RCC 7860 (cell line): ENCODE results near the gene RNF144A.

ENCODE experiments used
- DNase-seq: peaks from one replicate; pipeline ENCODE4 v3.0.0-alpha.2; 2015; ENCODE audit warnings: low spot score
- FAIRE-seq: peaks from 2 replicates; lab custom pipeline; 2012; peaks lifted over from hg19 to GRCh38; lab: Jason Lieb, UNC

RNF144A gene

DNA sequence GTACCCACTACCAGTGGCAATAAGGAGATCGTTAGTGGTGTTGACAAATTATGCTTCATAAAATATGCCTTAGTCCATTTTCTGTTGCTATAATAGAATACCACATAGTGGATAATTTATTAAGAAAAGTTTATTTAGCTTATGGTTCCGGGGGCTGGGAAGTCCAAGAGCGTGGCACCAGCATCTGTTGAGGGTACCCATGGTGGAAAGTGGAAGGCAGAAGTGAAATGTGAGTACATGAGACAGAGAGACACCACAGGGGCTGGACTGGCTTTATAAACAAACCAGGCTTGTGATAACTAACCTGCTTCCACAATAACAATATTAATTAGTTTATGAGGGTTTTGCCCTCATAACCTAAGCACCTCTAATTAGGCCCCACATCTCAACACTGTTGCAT, 146.6 kb downstream of the RNF144A start:
- FAIRE-seq: no peak
- no peak for DNase-seq

DNA sequence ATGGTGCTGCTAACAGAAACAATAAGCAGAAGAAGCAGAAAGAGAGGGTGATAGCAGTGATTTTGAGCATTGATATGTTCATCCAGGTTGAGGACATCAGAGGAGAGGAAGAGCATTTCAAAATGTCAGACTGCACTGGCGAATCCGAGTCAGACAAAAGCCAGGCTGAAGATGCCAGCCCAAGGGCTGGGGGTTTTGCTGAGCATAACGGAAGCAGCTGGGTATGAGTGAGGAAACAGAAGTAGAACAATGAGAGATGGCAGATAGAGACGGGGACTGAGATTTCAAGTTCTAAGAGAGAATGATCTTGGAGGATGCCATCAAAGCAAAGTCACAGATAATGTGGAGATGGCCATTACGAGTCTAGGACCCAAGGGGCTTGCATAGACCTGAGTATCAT, 151.2 kb downstream of the RNF144A start:
- DNase-seq (no peak), FAIRE-seq (no peak)

DNA sequence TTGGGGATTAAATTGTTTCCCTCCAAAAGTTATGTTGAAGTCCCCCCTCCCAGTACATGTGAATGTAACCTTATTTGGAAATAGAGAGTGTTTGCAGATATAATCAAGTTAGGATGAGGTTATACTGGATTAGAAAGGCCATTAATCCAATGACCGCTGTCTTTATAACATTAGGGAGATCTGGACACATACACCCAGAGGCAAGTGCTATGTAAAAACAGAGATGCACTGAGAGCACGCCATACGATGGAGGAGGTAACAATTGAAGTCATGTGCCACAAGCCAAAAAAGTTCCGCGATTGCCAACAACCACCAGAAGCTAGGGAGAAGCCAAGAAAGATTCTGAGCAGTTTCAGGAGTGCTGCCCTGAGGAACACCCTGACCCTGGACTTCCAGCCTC, 153.3 kb downstream of the RNF144A start:
- no peak for FAIRE-seq
- DNase-seq: no peak

DNA sequence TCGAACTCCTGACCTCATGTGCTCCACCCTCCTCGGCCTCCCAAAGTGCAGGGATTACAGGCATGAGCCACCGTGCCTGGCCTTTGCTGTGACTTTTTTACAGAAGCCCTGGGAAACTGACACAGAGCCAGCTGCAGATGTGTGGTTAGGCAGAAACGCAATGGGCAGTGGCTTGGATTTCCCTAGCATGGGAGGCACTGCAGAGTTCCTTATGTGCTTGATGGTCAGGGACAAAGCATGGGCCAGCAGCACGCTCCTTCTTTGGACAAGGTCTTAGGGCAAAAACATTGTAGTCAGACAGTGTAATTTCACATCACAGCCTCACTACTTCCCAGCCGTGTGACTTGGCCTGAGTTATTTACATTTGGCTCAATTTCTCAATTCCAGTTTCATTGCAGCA, 153.9 kb downstream of the RNF144A start:
- FAIRE-seq: no peak
- no peak for DNase-seq

DNA sequence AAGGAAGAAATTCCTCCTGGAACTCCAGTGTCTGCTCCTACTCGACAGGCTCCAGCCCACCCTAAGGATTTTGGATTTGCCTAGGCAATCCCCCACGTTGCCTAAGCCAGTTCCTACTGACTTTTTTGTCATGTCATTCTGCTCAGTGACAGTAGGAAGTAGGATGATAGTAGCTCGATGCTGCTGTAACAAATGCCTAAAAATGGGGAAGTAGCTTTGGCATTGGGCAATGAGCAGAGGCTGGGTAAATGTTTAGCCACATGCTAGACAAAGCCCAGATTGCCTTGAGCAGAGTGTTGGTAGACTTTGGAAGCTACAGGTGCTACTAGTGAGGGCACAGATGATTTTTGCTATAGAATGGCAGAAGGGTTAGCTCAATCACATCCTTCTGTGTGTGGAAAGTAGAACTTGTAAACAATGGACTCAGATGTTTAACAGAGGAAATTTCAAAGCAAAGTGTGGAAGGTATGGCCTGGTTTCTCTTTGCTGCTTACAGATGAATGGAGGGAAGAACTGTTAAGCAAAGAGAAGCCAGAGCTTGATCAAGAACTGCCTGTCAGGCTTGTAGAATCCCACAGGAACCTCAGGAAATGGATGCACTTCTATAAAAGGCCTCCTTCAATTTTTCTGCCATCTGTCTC, 154.8 kb downstream of the RNF144A start:
- FAIRE-seq (no peak), DNase-seq (no peak)

DNA sequence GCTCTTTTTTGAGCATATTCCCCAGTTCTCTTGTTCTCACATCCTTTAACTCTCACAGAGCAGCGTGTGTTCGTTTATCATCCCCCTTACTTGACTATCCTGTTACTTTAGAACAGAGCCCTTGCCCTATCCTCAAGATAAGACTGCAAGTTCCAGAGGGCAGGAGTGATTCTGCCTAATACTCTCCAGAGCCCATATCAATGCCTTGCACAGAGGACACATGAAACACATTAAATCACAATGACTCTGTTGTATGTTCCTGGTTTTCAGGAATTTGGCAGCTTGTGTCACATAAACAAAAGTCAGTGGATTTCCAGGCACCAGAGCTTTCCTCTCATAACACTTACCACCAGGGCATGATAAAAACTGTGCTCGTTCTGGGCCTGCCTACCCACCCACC, 156.7 kb downstream of the RNF144A start:
- FAIRE-seq (no peak), DNase-seq (no peak)

DNA sequence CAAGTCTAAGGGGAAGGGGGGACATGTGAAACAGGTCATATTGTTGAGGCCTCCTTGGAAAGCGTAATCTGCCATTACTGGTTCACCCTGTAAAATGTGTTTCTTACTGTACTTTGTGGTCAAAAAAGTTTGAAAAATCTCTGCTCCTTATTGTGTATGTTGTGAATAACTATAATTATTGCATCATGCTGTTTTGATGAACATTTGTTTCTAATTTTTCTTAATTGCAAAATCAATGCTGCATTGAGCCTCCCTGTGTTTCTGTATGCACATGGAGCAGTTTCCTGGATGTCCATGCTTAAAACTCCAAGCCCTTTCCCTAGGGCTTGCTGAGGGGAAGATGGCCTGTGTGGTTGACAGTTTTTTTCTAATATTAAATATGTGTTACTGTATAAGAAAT, 158.6 kb downstream of the RNF144A start:
- FAIRE-seq: no peak
- DNase-seq: no peak

DNA sequence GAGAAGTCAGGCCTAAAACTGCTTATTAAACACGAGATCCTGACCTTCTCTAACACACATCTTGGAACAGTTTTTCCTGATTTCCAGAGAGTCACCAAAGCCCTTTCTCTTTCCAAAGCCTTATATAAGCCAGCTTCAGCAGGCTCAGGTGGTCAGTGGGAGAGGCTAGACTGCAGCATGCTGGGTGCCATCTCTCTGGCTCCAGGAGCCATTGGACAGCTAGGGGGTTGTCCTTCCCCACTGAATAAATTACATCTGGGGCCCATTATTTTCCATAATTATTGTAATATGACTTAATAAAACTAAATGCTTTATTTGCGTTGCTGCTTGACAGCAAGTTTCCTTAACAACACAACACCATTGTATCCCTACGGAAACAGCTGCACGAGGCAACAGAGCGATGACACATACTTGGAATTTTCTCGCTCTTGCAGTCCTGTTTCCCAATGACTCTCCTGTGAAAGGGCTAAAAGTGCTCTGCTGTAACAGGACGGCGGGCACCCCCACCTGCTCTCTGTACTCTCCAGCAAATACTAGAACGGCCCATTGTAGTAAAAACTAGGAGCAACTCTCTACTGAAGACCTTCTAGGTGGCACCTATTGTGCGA, 160.6 kb downstream of the RNF144A start:
- DNase-seq (no peak), FAIRE-seq (no peak)

DNA sequence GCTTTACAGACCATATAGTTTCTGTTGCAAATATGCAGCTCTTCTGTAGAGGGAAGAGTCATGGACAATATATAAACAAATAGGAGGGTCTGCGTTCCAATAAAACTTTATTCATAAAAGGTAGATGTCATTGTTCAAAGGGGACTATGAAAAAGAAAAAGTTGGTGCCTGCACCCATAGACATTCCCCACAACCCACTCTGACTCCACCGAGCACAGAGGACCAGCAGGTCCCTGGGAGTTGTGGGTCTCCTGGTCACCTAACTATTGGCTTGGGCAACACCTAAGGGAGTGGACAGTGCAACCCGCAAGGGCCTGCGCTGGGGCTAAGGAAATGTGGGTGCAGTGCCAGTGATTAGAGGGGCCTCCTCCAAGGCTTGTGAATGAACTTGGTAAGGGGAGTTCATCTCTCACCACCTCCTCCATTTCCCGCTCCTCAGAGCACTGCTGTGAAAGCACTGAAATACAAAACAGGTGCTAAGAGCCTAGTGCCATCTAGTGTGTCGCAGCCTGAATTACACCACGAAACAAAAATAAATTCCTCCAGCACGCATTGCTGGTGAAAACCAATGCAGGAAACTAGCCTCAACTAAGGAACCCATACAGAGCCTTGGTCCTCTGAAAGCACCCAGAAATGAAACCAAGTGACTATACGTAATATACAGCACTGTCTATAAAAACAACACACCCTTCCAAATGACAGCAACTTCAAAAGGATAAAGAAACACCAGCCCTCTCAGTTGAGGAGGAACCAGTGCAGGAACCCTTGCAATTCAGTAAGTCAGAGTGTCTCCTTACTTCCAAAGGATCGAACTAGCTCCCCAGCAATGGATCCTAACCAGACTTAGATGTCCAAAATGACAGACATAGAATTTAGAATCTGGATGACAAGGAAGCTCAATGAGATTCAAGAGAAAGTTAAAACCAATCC, 166.6 kb downstream of the RNF144A start:
- DNase-seq (peak; percentile 20), FAIRE-seq (no peak)

DNA sequence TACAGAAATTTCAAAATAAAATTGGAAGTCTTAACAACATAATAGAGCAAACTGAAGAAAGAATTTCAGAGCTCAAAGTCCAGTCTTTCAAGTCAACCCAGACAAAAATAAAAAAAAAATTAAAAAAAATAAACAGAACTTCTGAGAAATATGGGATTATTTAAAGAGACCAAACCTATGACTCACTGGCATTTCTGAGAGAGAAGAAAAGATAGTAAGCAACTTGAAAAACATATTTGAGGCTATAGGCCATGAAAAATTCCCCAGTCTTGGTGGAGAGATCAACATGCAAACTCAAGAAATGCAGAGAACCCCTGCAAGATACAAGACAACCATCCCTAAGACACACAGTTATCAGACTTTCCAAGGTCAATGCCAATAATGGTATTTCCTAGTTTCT, 167.4 kb downstream of the RNF144A start:
- DNase-seq (no peak), FAIRE-seq (no peak)

DNA sequence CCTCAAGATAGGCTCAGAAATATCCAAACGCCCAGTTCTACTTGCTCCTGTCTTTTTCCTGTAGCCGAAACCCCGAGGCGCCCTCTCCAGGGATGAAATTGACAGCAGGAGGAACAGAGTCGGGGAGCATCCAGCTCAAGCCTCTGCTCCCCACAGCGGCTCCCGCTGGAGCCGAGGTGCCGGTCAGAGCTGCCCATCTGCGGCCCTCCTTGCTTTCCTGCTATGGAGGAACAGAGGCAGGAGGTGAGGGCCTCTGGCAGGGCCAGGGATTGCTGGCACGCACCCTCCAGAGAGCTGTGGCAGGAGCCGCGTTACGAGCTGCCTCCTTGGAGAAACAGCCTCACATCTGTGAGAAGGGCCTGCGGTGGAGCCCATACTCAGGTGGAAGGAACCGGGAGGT, 172.1 kb downstream of the RNF144A start:
- FAIRE-seq (no peak), DNase-seq (no peak)

DNA sequence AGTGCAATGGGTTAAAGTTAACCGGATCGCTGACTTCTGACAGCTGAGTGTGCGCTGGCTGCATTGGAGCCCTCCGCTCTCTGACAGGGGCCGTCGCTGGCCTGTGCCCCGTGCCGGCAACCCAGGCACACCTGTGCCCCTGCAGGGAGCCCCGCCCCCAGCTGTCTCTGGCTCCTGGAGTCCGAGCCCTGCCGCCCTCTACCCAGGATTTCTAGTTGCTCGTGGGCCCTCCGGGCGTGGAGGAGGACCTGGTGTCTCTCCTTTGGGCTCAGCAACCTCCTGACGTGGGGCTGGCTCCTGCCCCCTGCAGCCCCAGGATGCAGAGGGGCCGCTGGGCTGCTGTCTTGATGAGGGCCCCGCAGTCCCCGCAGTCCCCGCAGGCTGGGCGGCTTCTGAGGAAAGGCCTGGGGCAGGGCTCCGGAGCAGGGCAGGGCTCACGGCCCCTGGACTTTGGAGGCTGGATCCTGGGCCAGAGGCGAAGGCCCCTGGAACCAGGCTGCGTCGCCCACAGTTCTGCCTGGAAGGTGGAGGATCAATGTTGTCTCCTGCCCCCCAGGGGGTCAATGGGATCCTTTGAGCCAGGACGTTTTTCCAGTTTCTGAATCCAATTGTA, 172.8 kb downstream of the RNF144A start:
- FAIRE-seq: no peak

DNA sequence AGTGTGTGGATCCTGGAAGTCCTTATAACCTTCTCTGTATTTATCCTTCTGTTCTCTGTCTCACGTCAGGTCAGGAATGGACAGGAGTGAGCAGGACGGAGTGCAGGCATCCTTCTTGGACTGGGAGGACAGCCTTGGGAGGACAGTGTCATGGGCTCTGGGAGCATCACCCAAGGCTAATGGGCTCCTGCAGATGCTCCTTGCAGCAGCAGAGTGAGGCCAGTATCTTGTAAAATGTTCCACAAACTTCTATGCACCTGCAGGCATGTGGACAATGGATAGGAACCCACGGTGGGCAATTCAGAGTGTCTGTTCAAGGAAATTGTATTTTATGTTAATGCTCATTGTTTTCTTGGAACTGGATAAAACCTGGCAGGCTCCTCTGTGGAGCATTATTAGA, 176.2 kb downstream of the RNF144A start:
- no peak for DNase-seq
- no peak for FAIRE-seq

More for the DNA sequence above, 172.8 kb downstream of the RNF144A start:
- DNase-seq: no peak
